Measurements from ENCODE around the gene CDAN1. TPM values are rescaled to one million over a fixed set of nuclear protein-coding genes. Genes with fewer than 3 reads are reported as not detected.

The CDAN1 gene
- total RNA-seq, 3 donors from 2014 or later (not counting 1 experiment from before 2014, with no cell fraction given): 18.1 to 36.9 (median 34.9) TPM

DNA sequence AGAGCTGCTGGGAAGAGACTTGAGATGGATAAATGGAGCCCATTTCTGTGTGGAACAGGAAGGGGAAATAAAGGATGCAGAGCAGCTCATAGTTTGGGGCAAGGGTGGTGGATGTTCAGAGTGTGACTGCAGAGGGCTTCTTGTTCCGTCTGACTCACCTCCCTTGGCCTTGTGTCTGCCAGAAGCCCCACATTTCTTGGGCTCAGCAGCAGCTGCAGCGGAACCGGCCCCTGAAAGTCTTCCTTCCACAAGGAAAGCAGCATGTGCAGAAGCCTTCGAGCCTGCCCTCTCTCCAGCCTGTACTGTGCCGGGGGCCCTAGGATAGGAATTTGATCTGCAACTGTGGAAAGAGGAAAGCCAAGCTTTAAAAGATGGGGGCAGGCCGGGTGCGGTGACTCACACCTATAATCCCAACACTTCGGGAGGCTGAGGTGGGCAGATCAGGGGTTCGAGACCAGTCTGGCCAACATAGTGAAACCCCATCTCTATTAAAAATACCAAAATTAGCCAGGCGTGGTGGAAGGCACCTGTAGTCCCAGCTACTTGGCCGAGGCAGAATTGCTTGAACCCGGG is 11.5 kb downstream of the CDAN1 start:
- DNase-seq (no peak), ATAC-seq (no peak)
- intact Hi-C loops (cut with micrococcal nuclease): no loop called here
- Histone ChIP-seq H3K4me1 (ENCODE audit: control insufficient read depth, insufficient read depth, low read length) (no peaks in the 10 kb centered on the region), H3K36me3 (ENCODE audit: control insufficient read depth, insufficient read depth, low read length) (peaks cover 61% of the 10 kb centered on the region), H3K9me3 (ENCODE audit: control insufficient read depth, insufficient read depth, low read length) (no peaks in the 10 kb centered on the region), H3K27ac (ENCODE audit: low read length) (no peak overlapping the region), H3K27me3 (ENCODE audit: control insufficient read depth, insufficient read depth, low read length) (no peaks in the 10 kb centered on the region), H3K4me3 (ENCODE audit: low read length) (no peak overlapping the region)
- Mint-ChIP-seq H3K9me3 (no peaks in the 10 kb centered on the region), H3K27me3 (ENCODE audit: low read depth in 2 of 2) (no peaks in the 10 kb centered on the region), H3K27ac (peak overlapping the region in 1 of 2 donors; percentile 12), H3K4me3 (no peak overlapping the region), H3K4me1 (no peaks in the 10 kb centered on the region), H3K36me3 (peaks cover 14% of the 10 kb centered on the region)
- TF ChIP-seq, protein P1, sequence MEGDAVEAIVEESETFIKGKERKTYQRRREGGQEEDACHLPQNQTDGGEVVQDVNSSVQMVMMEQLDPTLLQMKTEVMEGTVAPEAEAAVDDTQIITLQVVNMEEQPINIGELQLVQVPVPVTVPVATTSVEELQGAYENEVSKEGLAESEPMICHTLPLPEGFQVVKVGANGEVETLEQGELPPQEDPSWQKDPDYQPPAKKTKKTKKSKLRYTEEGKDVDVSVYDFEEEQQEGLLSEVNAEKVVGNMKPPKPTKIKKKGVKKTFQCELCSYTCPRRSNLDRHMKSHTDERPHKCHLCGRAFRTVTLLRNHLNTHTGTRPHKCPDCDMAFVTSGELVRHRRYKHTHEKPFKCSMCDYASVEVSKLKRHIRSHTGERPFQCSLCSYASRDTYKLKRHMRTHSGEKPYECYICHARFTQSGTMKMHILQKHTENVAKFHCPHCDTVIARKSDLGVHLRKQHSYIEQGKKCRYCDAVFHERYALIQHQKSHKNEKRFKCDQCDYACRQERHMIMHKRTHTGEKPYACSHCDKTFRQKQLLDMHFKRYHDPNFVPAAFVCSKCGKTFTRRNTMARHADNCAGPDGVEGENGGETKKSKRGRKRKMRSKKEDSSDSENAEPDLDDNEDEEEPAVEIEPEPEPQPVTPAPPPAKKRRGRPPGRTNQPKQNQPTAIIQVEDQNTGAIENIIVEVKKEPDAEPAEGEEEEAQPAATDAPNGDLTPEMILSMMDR (IDR thresholded peaks at IDR 0.05): no peak
- 97% methylated on average over 12 of the region's 12 CpGs for WGBS (ENCODE audit: insufficient coverage)

DNA sequence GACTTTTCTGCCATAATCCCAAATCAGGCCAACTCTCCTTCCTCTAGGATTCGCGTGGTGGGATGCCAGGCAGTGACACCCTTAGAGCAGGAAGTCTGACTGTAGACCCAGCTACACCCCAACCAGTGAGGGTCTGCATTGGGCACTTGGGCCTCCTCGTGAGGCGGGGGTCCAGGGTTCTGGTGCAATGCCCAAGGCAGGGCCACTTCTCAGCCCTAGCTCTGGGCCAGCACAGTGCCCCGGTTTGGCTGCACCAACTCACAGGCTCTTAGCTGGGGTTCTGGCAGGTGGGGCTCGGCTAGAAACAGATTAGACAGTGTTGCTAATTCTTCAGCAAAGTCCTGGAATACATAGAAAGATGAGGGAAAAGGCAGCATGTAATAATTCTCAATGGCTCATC is 12.7 kb downstream of the CDAN1 start:
- 97% methylated on average over 6 of the region's 6 CpGs for WGBS (ENCODE audit: insufficient coverage)
- Mint-ChIP-seq H3K27ac (no peak overlapping the region), H3K4me1 (no peaks in the 10 kb centered on the region), H3K27me3 (ENCODE audit: low read depth in 2 of 2) (no peaks in the 10 kb centered on the region), H3K9me3 (no peaks in the 10 kb centered on the region), H3K4me3 (no peak overlapping the region), H3K36me3 (peaks cover 14% of the 10 kb centered on the region)
- Histone ChIP-seq H3K27ac (ENCODE audit: low read length) (no peak overlapping the region), H3K4me3 (ENCODE audit: low read length) (no peak overlapping the region), H3K4me1 (ENCODE audit: control insufficient read depth, insufficient read depth, low read length) (no peaks in the 10 kb centered on the region), H3K36me3 (ENCODE audit: control insufficient read depth, insufficient read depth, low read length) (peaks cover 65% of the 10 kb centered on the region), H3K9me3 (ENCODE audit: control insufficient read depth, insufficient read depth, low read length) (no peaks in the 10 kb centered on the region), H3K27me3 (ENCODE audit: control insufficient read depth, insufficient read depth, low read length) (no peaks in the 10 kb centered on the region)
- DNase-seq: no peak
- ATAC-seq: no peak
- intact Hi-C loops (cut with micrococcal nuclease): no loop called here
- TF ChIP-seq, protein P1 (IDR thresholded peaks at IDR 0.05): no peak

DNA sequence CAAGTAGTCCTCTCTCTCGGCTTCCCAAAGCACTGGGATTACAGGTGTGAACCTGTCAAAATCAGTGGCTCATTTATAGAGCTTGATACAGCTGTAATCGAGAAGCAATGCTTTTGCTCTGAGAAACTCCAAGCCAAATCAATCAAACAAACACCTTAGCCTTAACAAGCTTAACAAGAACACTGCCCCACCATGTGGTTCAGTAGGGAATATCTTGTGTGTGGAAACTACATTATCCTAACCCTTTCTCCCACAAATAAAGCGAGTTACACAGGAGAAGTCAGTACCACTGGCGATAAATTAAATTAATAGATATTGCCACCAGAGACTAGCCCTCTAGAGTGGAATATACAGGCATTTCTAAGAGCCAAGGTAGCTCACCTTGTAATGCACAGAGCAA is 13.9 kb downstream of the CDAN1 start:
- intact Hi-C loops (cut with micrococcal nuclease): no loop called here
- no peak for ATAC-seq
- no peaks in the 10 kb centered on the region for H3K9me3 Mint-ChIP-seq
- WGBS (ENCODE audit: insufficient coverage): 100% methylated on average over 4 of the region's 4 CpGs
- H3K27ac Mint-ChIP-seq: peak overlapping the region in 1 of 2 donors; percentile 38
- TF ChIP-seq, protein P1 (IDR thresholded peaks at IDR 0.05): no peak
- no peak overlapping the region for H3K4me3 Mint-ChIP-seq
- no peaks in the 10 kb centered on the region for H3K27me3 ChIP-seq (ENCODE audit: control insufficient read depth, insufficient read depth, low read length)
- no peaks in the 10 kb centered on the region for H3K9me3 ChIP-seq (ENCODE audit: control insufficient read depth, insufficient read depth, low read length)
- H3K27me3 Mint-ChIP-seq (ENCODE audit: low read depth in 2 of 2): no peaks in the 10 kb centered on the region
- no peaks in the 10 kb centered on the region for H3K4me1 ChIP-seq (ENCODE audit: control insufficient read depth, insufficient read depth, low read length)
- H3K36me3 Mint-ChIP-seq: peaks cover 14% of the 10 kb centered on the region
- no peaks in the 10 kb centered on the region for H3K4me1 Mint-ChIP-seq
- no peak overlapping the region for H3K4me3 ChIP-seq (ENCODE audit: low read length)
- H3K36me3 ChIP-seq (ENCODE audit: control insufficient read depth, insufficient read depth, low read length): peaks cover 60% of the 10 kb centered on the region
- no peak for DNase-seq
- H3K27ac ChIP-seq (ENCODE audit: low read length): no peak overlapping the region

DNA sequence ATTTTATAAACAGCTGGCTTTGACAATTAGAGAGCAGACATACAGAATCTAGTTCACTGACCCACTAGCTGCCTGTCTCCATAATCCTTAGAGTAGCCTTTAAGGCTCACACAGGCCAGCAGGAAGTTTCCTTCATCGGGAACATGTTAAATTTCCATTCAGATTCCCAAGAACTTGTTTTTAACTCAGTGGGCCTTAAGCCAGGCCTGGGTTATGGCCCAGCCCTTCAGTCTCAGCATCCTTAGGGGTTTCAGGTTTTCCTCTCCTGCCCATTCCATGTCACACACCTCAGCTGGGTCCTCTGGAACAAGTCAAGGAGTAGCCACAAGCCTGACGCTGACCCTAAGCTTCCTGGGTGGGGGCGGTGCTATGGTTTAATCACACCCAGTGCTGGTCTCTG is 15.0 kb downstream of the CDAN1 start:
- H3K4me1 ChIP-seq (ENCODE audit: control insufficient read depth, insufficient read depth, low read length): no peaks in the 10 kb centered on the region
- Mint-ChIP-seq H3K4me3 (no peak overlapping the region), H3K27me3 (ENCODE audit: low read depth in 2 of 2) (no peaks in the 10 kb centered on the region), H3K27ac (no peak overlapping the region), H3K36me3 (peaks cover 10% of the 10 kb centered on the region), H3K9me3 (no peaks in the 10 kb centered on the region), H3K4me1 (no peaks in the 10 kb centered on the region)
- no peak for DNase-seq
- ATAC-seq: no peak
- intact Hi-C loops (cut with micrococcal nuclease): no loop called here
- TF ChIP-seq, protein P1 (IDR thresholded peaks at IDR 0.05): no peak
- H3K4me3 ChIP-seq (ENCODE audit: low read length): no peak overlapping the region
- 93% methylated on average over 3 of the region's 3 CpGs for WGBS (ENCODE audit: insufficient coverage)
- no peaks in the 10 kb centered on the region for H3K27me3 ChIP-seq (ENCODE audit: control insufficient read depth, insufficient read depth, low read length)
- H3K27ac ChIP-seq (ENCODE audit: low read length): no peak overlapping the region
- no peaks in the 10 kb centered on the region for H3K9me3 ChIP-seq (ENCODE audit: control insufficient read depth, insufficient read depth, low read length)
- peaks cover 54% of the 10 kb centered on the region for H3K36me3 ChIP-seq (ENCODE audit: control insufficient read depth, insufficient read depth, low read length)
